Left forelimb (tissue), 1 donor: Measurements from ENCODE around the gene SRD5A1.

Experiments
- DNase-seq: peaks from one replicate; pipeline ENCODE4 v3.0.0-alpha.2; 2018; ENCODE audit warnings: low spot score

Gene SRD5A1

GRCh38 chr5:6686501-6686900 is 53.3 kb downstream of the SRD5A1 start:
- DNase-seq, result no peak

- no peak for DNase-seq
These were observed 53.7 kb downstream of the SRD5A1 start for GRCh38 chr5:6686915-6687409.

- no peak for DNase-seq
These were observed 54.3 kb downstream of the SRD5A1 start for GRCh38 chr5:6687505-6687904.

GRCh38 chr5:6692906-6693305 is 59.7 kb downstream of the SRD5A1 start:
- DNase-seq, result no peak

- no peak for DNase-seq
These were observed 65.5 kb downstream of the SRD5A1 start for GRCh38 chr5:6698696-6699095.

GRCh38 chr5:6699357-6699756 is 66.1 kb downstream of the SRD5A1 start:
- no peak for DNase-seq

GRCh38 chr5:6700074-6700684 is 66.9 kb downstream of the SRD5A1 start:
- no peak for DNase-seq

GRCh38 chr5:6700685-6701355 is 67.6 kb downstream of the SRD5A1 start:
- no peak for DNase-seq

- no peak for DNase-seq
These were observed 68.3 kb downstream of the SRD5A1 start for GRCh38 chr5:6701491-6701890.

- no peak for DNase-seq
These were observed 69.4 kb downstream of the SRD5A1 start for GRCh38 chr5:6702633-6703032.

GRCh38 chr5:6703806-6704205 is 70.6 kb downstream of the SRD5A1 start:
- DNase-seq, result no peak

GRCh38 chr5:6704361-6704851 is 71.2 kb downstream of the SRD5A1 start:
- DNase-seq, result no peak

GRCh38 chr5:6705088-6705487 is 71.8 kb downstream of the SRD5A1 start:
- DNase-seq, result no peak

GRCh38 chr5:6705959-6706358 is 72.7 kb downstream of the SRD5A1 start:
- DNase-seq, result no peak

- no peak for DNase-seq
These were observed 74.6 kb downstream of the SRD5A1 start for GRCh38 chr5:6707852-6708251.

GRCh38 chr5:6708814-6709213 is 75.6 kb downstream of the SRD5A1 start:
- no peak for DNase-seq

GRCh38 chr5:6710070-6710469 is 76.8 kb downstream of the SRD5A1 start:
- DNase-seq, result no peak

- no peak for DNase-seq
These were observed 77.5 kb downstream of the SRD5A1 start for GRCh38 chr5:6710551-6711318.

GRCh38 chr5:6711409-6712141 is 78.3 kb downstream of the SRD5A1 start:
- no peak for DNase-seq

GRCh38 chr5:6712142-6712576 is 78.9 kb downstream of the SRD5A1 start:
- DNase-seq, result peak; percentile 78

- peak; percentile 100 for DNase-seq
These were observed 79.5 kb downstream of the SRD5A1 start for GRCh38 chr5:6712577-6713273.
